Lower leg skin (tissue), 3 donors: ENCODE data around the gene TPH2.

Experiments used
- CTCF ChIP-seq, 3 donors: fragments of 450-650 bp; IDR thresholded peaks; one replicate each; pipeline ENCODE4 v1.5.1; 2016; ENCODE audit warnings: antibody characterized with exemption in 3 of 3, mild to moderate bottlenecking in 3 of 3, moderate library complexity in 2 of 3
- POLR2A ChIP-seq, 2 donors: fragments of 450-650 bp; IDR thresholded peaks; one replicate each; pipeline ENCODE4 v1.6.1; 2016 to 2017; ENCODE audit warnings: antibody characterized with exemption in 2 of 2, mild to moderate bottlenecking in 1 of 2, moderate library complexity in 1 of 2

DNA sequence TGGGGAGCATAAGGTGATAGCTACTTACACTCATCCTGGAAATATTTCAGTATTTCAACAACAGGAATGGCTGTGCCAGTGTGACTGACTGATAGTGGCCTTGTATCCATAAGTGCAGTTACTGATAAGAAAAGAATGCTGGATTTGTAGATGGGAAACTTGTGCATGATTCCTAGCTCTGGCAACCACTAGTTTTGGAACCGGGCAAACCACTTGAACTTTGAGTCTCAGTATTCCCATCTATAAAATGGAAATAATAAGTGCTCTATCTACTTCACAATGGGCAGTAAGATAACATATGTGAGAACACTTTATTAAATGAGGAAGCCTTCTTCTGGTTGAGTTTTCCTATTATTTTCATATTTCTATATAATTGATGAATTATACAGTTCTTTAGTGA lies 77.2 kb downstream of the TPH2 start:
- TF ChIP-seq CTCF (IDR thresholded peaks at IDR 0.05) (no peak), POLR2A (IDR thresholded peaks at IDR 0.05) (no peak)
